HepG2 (cell line): Measurements from ENCODE around the gene HK2. TPM values are rescaled to one million over a fixed set of nuclear protein-coding genes. Genes with fewer than 3 reads are reported as not detected.

Experiments
- CREM ChIP-seq, 2 experiments: sonication (generic) in 1 of 2; formaldehyde crosslinking in 1 of 2; IDR thresholded peaks; 2 replicates each; pipeline versions ENCODE4 v1.4.0 to v1.6.1; 2016 to 2020; ENCODE audit warnings: antibody characterized with exemption in 1 of 2, mild to moderate bottlenecking in 1 of 2, missing genetic modification reagents in 1 of 2
- ERF ChIP-seq: IDR thresholded peaks from 2 replicates; pipeline ENCODE4 v1.6.1; 2018; ENCODE audit warnings: missing biosample characterization, missing genetic modification reagents
- FOSL2 ChIP-seq: sonication (generic); formaldehyde crosslinking; IDR thresholded peaks from 2 replicates; pipeline ENCODE4 v1.4.0; 2020; ENCODE audit warnings: missing genetic modification reagents
- FOXA3 ChIP-seq: IDR thresholded peaks from 2 replicates; pipeline ENCODE4 v1.6.1; 2016; ENCODE audit warnings: missing genetic modification reagents, missing compliant biosample characterization
- GATAD2A ChIP-seq: IDR thresholded peaks from 2 replicates; pipeline ENCODE4 v1.6.1; 2016
- GLMP ChIP-seq: sonication (generic); formaldehyde crosslinking; IDR thresholded peaks from 2 replicates; pipeline ENCODE4 v1.9.0; 2021; ENCODE audit warnings: missing genetic modification reagents, mild to moderate bottlenecking, borderline replicate concordance
- HOXA7 ChIP-seq: sonication (generic); formaldehyde crosslinking; IDR thresholded peaks from 2 replicates; pipeline ENCODE4 v1.8.1; 2022; ENCODE audit warnings: mild to moderate bottlenecking, missing genetic modification reagents, moderate library complexity
- KMT2B ChIP-seq: IDR thresholded peaks from 2 replicates; pipeline ENCODE4 v1.6.1; 2016; ENCODE audit warnings: missing genetic modification reagents, missing compliant biosample characterization
- REL ChIP-seq: sonication (generic); formaldehyde crosslinking; conservative IDR thresholded peaks from 2 replicates; pipeline ENCODE4 v1.8.0; 2022; ENCODE audit warnings: mild to moderate bottlenecking, missing genetic modification reagents, moderate library complexity
- SP1 ChIP-seq, 2 experiments: fragments of 450-650 bp in 1 of 2; sonication (generic) in 1 of 2; formaldehyde crosslinking in 1 of 2; IDR thresholded peaks; 2 replicates each; pipeline versions ENCODE4 v1.4.0 to v1.6.1; 2016 to 2020; ENCODE audit warnings: missing genetic modification reagents in 1 of 2
- TBP ChIP-seq: sonication (generic); formaldehyde crosslinking; IDR thresholded peaks from 2 replicates; pipeline ENCODE4 v1.5.0; 2020; ENCODE audit warnings: missing genetic modification reagents
- ZBTB4 ChIP-seq: sonication (generic); formaldehyde crosslinking; IDR thresholded peaks from 2 replicates; pipeline ENCODE4 v1.4.0; 2020; ENCODE audit warnings: missing genetic modification reagents, mild to moderate bottlenecking, borderline replicate concordance
- ZEB1 ChIP-seq: IDR thresholded peaks from 2 replicates; pipeline ENCODE4 v1.6.1; 2012; ENCODE audit warnings: mild to moderate bottlenecking, low read depth, inconsistent platforms; ENCODE audit not compliant: insufficient replicate concordance
- ZFP82 ChIP-seq: sonication (generic); formaldehyde crosslinking; IDR thresholded peaks from 2 replicates; pipeline ENCODE4 v1.5.1; 2020; ENCODE audit warnings: mild to moderate bottlenecking, missing genetic modification reagents, borderline replicate concordance
- ZNF326 ChIP-seq: sonication (generic); formaldehyde crosslinking; IDR thresholded peaks from 2 replicates; pipeline ENCODE4 v1.4.0; 2020; ENCODE audit warnings: missing genetic modification reagents, borderline replicate concordance
- ZNF34 ChIP-seq: sonication (generic); formaldehyde crosslinking; IDR thresholded peaks from 2 replicates; pipeline ENCODE4 v1.4.0; 2020; ENCODE audit warnings: mild to moderate bottlenecking, missing genetic modification reagents, borderline replicate concordance
- ZNF510 ChIP-seq: sonication (generic); formaldehyde crosslinking; IDR thresholded peaks from 2 replicates; pipeline ENCODE4 v1.4.0; 2020; ENCODE audit warnings: low read depth, mild to moderate bottlenecking, missing genetic modification reagents
- ZNF644 ChIP-seq: IDR thresholded peaks from 2 replicates; pipeline ENCODE4 v1.6.1; 2016; ENCODE audit warnings: low read depth
- ZNF772 ChIP-seq: sonication (generic); formaldehyde crosslinking; IDR thresholded peaks from 2 replicates; pipeline ENCODE4 v1.5.0; 2020; ENCODE audit warnings: mild to moderate bottlenecking, missing genetic modification reagents
- polyA plus RNA-seq, 8 experiments: library from polyadenylated mRNA; depleted of rRNA in 3 of 8; stranded (reverse) in 7 of 8; unstranded in 1 of 8; fragments of >200 nt; fragmentation: Illumina TruSeq in 4 of 8; extraction: Trizol in 4 of 8; gene quantifications; 2 replicates each; pipeline versions ENCODE4 v1.2.1 to v1.2.3, GENCODE V29; 2011 to 2016; ENCODE audit warnings: low read depth in 4 of 8, missing spikeins in 1 of 8, mixed read lengths in 1 of 8; ENCODE audit not compliant: insufficient read depth in 1 of 8
- total RNA-seq, 5 experiments: library from RNA; depleted of rRNA; stranded (reverse); fragments of >200 nt; fragmentation: Illumina TruSeq; extraction: Trizol; gene quantifications; 2 replicates each; pipeline ENCODE4 v1.2.3, GENCODE V29; 2016; ENCODE audit warnings: low read depth in 1 of 5
- TF ChIP-seq, protein P1 (sequence below): sonication (generic); formaldehyde crosslinking; IDR thresholded peaks from 2 replicates; pipeline ENCODE4 v1.5.1; 2020; ENCODE audit warnings: missing genetic modification reagents, mild to moderate bottlenecking, borderline replicate concordance
- TF ChIP-seq, protein P2 (sequence below): IDR thresholded peaks from 2 replicates; pipeline ENCODE4 v1.6.1; 2016; ENCODE audit warnings: mild to moderate bottlenecking

Gene HK2
- total and polyA plus RNA-seq, 2 of the 13 experiments (the other 11 are each of a cell fraction or from before 2014, with no cell fraction given), result 13.2 to 101 TPM

DNA sequence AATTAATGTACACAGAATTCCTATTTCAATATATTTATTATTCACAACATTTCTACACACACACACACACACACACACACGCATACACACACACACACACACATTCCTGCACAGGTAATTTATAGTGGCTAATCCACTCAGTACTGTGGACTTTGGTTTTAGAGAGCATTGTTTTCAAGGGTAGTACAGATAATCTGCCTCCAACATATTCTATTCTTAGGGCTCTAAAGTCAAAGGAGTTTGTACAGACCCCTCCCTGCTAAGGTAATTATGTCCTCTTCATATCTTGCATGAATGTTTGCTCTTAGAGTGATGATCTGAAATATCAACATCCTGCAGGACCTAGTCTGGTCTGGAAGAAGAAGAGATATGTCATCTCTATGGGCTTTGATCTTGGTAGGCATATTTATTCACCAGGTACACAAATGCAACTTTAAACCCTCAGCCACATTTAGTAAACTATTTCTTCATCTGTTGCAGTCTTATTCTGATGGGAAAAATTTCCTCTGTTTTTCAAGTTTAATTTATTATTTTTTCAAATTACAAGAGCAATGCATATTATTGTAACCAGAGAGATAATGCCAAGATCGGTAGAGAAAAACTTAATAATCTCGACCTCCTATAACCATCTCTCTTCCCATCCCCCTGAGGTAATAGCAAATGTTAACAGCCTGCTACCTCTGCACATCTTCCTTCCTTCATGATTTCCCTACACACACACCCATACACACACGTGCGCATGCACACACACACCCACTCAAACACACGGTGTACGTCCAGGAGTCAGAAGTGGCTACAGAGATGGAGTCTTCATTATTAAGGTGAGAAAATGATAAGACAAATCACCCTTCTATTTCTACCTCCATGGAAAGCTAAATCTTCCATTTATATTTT, 106.2 kb downstream of the HK2 start (continued):
- TF ChIP-seq HOXA7 (no peak), ZNF772 (peak; percentile 17; the same call in 1 of the 2 replicates), GATAD2A (CRISPR knock-in tag) (peak; percentile 92), ZNF34 (peak; percentile 80; the same call in 1 of the 2 replicates), GLMP (no peak), ZNF510 (CRISPR knock-in tag) (peak; percentile 85; the same call in 1 of the 2 replicates), TBP (CRISPR knock-in tag) (no peak), FOSL2 (CRISPR knock-in tag) (peak; percentile 80), ZNF326 (no peak), ZBTB4 (CRISPR knock-in tag) (no peak), ZEB1 (peak; percentile 94), REL (CRISPR knock-in tag) (0 out of 2 replicates have a peak, but pooled peaks have one; percentile 30), ERF (CRISPR knock-in tag) (peak; percentile 76; the same call in 1 of the 2 replicates), KMT2B (CRISPR knock-in tag) (peak; percentile 63; the same call in 1 of the 2 replicates), ZNF644 (peak; percentile 22; the same call in 1 of the 2 replicates), FOXA3 (CRISPR knock-in tag) (peak; percentile 99), CREM (IDR thresholded peaks at IDR 0.05) (peak; percentile 97), CREM (CRISPR knock-in tag; IDR thresholded peaks at IDR 0.05) (no peak), ZFP82 (CRISPR knock-in tag) (no peak), SP1 (IDR thresholded peaks at IDR 0.05) (no peak), SP1 (CRISPR knock-in tag; IDR thresholded peaks at IDR 0.05) (no peak)
- TF ChIP-seq, protein P1, sequence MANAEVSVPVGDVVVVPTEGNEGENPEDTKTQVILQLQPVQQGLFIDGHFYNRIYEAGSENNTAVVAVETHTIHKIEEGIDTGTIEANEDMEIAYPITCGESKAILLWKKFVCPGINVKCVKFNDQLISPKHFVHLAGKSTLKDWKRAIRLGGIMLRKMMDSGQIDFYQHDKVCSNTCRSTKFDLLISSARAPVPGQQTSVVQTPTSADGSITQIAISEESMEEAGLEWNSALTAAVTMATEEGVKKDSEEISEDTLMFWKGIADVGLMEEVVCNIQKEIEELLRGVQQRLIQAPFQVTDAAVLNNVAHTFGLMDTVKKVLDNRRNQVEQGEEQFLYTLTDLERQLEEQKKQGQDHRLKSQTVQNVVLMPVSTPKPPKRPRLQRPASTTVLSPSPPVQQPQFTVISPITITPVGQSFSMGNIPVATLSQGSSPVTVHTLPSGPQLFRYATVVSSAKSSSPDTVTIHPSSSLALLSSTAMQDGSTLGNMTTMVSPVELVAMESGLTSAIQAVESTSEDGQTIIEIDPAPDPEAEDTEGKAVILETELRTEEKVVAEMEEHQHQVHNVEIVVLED (CRISPR knock-in tag), result no peak
- TF ChIP-seq, protein P2, sequence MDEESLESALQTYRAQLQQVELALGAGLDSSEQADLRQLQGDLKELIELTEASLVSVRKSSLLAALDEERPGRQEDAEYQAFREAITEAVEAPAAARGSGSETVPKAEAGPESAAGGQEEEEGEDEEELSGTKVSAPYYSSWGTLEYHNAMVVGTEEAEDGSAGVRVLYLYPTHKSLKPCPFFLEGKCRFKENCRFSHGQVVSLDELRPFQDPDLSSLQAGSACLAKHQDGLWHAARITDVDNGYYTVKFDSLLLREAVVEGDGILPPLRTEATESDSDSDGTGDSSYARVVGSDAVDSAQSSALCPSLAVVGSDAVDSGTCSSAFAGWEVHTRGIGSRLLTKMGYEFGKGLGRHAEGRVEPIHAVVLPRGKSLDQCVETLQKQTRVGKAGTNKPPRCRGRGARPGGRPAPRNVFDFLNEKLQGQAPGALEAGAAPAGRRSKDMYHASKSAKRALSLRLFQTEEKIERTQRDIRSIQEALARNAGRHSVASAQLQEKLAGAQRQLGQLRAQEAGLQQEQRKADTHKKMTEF (CRISPR knock-in tag), result peak; percentile 88
